GM19397 (cell line): ENCODE measurements around the gene SCN5A.

Experiments
- ATAC-seq: cut with Tn5 transposase; IDR thresholded peaks from one replicate; pipeline ENCODE4 v1.9.1; 2021; ENCODE audit warnings: mild to moderate bottlenecking, moderate library complexity; ENCODE audit not compliant: unreplicated experiment

The SCN5A gene

DNA sequence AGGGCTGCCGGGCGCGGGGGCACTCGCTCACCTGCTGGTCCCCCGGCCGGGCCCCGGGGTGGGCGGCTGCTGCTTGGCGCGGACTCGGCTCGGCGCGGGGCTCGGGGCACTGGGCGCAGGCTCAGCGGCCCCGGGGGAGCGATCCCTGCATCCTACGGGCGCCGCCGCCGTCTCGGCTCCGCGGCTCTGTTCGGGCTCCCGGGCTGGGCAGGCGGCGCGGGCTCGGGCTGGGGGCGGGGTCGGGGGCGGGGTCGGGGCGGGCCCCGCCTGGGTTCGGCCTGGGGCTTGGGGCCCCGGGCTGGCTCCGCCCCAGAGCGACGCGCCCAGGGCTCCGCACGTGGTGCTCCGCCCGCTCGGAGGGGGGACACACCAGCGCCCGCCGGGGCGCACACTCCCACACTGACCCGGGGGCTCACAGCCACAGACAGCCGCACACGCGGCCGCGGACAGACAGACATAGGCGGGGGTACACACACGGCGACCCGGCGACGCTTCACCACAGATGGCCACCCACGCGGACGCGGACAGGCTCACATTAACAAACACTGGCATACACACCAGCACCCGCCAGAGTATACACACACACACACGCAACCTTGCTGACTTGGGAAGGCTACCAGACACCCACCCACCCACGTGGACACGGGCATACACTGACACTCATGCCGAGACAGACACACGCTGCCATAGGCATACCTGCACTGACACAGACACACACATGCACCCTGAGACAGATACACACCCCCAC is at the start of gene SCN5A:
SCN5A (minus strand) TSS at position 188 of the 748 bp plus-strand sequence. CDS start 16,380 bp downstream, outside the sequence.
- ATAC-seq, result no peak

DNA sequence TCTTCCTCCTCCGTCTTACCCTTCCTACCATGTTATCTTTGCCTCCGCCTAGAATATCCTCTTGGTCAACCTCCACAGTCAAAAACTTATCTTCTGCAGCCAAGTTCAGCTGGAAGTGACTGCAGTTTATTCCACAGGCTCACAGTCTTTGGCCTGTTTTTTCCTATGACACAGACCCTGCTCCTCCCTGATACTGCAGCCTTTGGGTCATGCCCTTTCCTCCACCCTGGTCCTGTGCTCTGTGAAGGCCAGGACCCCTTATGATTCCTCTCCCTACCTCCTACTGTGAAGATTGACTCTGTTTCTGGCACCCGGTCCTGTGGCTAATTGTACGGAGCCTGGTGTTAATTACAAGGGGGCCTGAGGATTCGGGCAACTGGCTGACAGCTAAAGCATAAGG is 49.3 kb upstream of the SCN5A start:
- ATAC-seq, result no peak

GRCh38 chr3:38698061-38698460 is 48.6 kb upstream of the SCN5A start:
- ATAC-seq, result no peak

DNA sequence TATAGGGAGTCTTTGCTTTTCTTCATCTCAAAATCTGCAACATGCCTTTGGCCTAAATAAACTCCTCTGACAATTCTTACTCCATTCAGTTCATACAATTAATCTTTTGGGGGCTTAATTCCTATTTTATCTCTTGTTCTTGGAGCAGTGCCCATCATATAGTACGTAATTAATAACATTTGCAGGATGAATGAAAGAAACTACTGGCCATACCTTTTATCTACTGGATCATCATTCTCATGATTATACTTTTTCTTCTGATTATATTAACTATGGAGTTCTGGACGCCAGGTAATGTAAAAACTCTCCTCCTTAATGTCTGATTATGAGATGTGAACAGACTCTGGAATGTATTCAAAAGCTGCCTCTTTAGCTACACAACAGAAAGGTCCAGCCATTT is 46.5 kb upstream of the SCN5A start:
- no peak for ATAC-seq

DNA sequence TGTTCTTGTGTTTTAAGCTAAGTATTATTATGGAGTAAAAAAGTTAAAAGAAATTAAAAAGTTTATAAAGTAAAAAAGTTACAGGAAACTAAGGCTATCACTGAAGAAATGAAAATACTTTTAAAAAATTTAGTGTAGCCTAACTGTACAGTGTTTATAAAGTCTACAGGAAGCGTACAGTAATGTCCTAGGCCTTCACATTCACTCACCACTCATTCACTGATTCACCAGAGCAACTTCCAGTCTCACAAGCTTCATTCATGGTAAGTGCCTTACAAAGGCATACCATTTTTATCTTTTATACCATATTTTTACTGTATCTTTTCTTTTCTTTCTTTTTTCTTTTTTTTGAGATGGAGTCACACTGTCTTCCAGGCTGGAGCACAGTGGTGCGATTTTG is 40.7 kb upstream of the SCN5A start:
- no peak for ATAC-seq

DNA sequence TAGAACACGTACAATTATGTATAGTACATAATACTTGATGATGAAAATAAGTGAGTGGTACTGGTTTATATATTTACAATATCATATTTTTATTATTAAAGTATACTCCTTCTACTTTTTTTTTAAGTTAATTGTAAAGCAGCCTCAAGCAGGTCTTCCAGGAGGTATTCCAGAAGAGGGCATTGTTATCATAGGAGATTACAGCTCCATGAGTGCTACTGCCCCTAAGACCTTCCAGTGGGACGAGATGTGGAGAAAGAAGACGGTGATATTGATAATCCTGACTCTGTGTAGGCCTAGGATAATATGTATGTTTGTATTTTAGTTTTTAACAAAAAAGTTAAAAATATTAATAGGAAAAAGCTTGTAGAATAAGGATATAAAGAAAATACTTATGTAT is 40.3 kb upstream of the SCN5A start:
- ATAC-seq, result no peak

GRCh38 chr3:38689346-38689745 is 39.9 kb upstream of the SCN5A start:
- ATAC-seq, result no peak

DNA sequence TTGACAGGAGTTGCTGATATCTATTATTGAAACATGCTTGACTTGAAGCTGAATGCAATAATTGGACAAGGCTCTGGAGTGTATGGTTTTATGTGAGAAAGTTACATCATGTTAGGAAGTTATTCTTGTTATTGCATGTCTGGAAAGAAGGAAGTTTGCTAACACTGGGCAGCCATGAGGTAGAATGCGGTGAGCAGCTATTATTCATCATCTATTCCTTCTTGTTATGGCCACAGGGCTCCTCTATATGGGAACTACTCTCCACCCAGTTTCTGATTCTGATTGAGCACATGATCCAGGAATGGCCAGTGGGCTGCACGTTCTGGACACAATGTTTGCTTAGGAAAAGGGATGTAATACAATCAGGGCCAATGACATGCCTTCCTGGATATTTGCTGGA is 37.8 kb upstream of the SCN5A start:
- ATAC-seq, result no peak

DNA sequence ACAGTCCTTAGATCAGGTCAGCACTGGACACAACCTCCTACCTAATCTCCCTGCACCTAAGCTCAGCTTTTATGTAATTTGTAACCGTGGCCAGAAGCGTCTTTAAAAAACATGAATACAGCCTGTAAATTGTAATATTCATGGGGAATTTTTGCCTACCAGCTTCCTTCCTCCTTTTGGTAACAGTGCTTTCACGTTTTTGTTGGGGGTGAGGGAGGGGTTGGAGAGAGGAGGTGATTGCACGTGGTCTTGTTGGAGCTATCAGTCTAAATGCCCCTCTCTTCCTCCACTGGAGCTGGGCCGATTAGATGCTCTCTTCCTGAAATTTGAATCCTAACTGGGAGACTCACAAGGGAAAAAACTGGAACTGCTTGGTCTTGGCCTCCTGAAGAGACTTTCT is 35.1 kb upstream of the SCN5A start:
- ATAC-seq, result no peak

DNA sequence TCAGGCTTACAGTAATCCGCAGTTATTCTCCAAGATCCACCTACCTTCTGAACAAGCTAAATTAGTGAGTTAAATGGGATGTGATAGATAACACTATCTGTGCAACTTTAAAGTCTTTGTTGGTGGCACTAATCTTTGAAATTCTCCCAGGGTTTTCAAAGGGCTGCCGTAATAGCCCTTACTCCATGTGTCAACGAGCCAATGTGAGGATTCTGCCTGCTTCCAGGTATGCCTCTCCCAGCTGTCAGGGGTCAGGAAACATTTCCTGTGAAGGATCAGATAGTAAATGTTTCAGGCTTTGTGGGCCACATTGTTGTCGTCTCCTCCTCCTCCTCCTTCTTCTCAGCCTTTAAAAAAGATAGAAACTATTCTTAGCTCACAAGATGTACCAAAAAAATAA is 20.2 kb upstream of the SCN5A start:
- no peak for ATAC-seq

GRCh38 chr3:38662544-38662943 is 13.1 kb upstream of the SCN5A start:
- ATAC-seq, result no peak

- ATAC-seq, result no peak
These were observed 9.4 kb upstream of the SCN5A start for GRCh38 chr3:38658841-38659240.

DNA sequence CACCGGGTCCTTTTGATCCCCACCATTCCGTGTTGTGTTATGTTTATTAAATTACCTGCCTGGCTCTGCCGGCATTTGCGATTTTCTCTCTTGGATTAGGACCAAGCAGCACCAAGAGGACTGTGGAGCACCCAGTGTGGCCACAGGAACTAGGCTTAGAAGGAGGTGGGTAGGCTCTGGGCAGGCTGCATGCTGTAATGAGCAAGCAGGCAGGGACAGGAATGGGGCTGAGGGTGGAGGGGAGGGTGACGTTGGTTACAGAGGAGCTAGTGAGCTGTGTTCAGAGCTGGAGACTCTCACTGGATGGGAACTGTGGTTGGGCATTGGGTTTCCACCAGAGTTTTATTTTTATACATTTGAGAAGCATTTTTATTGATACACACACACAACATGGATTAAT is 7.9 kb upstream of the SCN5A start:
- ATAC-seq, result no peak

DNA sequence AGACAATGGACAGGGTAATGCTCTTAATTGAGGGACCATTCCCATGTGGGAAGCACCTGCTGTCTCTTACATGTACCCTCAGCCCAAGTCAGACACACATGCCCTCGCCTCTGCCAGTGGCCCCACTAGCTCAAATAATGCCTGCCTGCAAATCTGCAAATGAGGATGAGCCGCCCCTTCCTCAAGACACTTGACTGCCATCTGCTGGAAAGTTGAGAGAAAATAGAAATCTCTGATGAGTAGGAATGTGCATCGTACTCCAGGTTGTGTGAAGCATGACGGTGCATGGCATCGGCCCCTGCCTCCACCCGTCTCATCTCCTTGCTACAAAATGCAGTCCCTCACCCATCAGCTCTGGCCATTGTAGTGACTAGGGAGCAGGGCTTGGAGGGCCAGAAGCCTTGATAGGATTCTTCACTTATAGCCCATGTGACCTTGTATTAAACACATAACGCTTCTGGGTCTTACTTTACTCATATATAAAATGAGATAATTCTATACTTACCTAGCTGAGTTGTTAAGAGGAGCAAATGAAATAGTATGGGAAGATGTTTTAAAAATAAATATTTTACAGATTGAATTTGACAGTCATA is 6.3 kb upstream of the SCN5A start:
- ATAC-seq, result no peak

GRCh38 chr3:38653685-38654537 is 4.4 kb upstream of the SCN5A start:
- ATAC-seq, result no peak

DNA sequence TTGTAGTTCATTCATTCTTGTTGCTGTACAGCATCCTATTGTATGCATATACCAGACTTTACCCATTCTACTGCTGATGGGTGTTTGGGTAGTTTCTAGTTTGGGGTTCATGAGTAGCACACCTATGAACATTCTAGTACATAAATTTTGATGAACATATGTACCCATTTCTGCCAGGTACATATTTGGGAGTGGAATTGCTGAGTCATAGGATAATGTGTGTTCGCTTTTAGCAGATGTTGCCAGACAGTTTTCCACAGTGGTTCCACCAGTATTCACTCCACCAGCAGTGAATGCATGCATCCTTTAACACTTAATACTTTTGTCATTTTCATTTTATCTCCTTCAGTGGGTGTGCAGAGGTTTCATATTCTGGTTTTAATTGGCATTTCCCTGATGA is 3.4 kb upstream of the SCN5A start:
- no peak for ATAC-seq

GRCh38 chr3:38651153-38651789 is 1.8 kb upstream of the SCN5A start:
- ATAC-seq, result no peak

GRCh38 chr3:38650248-38650951 is 913 bp upstream of the SCN5A start:
- ATAC-seq, result no peak

- no peak for ATAC-seq
These were observed 608 bp downstream of the SCN5A start for GRCh38 chr3:38648659-38649499.
